Measurements from ENCODE around the gene FUT6. TPM values are rescaled to one million over a fixed set of nuclear protein-coding genes. Genes with fewer than 3 reads are reported as not detected.

FUT6 gene
- total RNA-seq, 2 donors from 2014 or later = 61.6 to 74.8 TPM

GRCh38 chr19:5832061-5832460 lies 7.4 kb downstream of the FUT6 start:
- intact Hi-C loops (cut with DNase I, micrococcal nuclease) = no loop called here
- ATAC-seq = no peak
- DNase-seq = no peak

- ATAC-seq (no peak), DNase-seq (no peak)
- intact Hi-C loops (cut with DNase I, micrococcal nuclease) = no loop called here
Observed at GRCh38 chr19:5831159-5831558, 8.3 kb downstream of the FUT6 start.

- intact Hi-C loops (cut with DNase I, micrococcal nuclease) = no loop called here
- ATAC-seq = no peak
- no peak for DNase-seq
Observed at GRCh38 chr19:5829567-5830310, 9.8 kb downstream of the FUT6 start.

- peak; percentile 50 to 67 for DNase-seq
- intact Hi-C loops (cut with DNase I, micrococcal nuclease) = no loop called here
- no peak for ATAC-seq
Observed at GRCh38 chr19:5828661-5829566, 10.6 kb downstream of the FUT6 start.

- DNase-seq (peak; percentile 93), ATAC-seq (peak; percentile 76)
- intact Hi-C loops (cut with DNase I, micrococcal nuclease) = no loop called here
Observed at GRCh38 chr19:5827891-5828660, 11.4 kb downstream of the FUT6 start.

GRCh38 chr19:5827342-5827890 lies 12.1 kb downstream of the FUT6 start:
- DNase-seq (peak in 1 of 2 donors; percentile 39), ATAC-seq (no peak)
- intact Hi-C loops (cut with DNase I, micrococcal nuclease) = no loop called here

GRCh38 chr19:5826531-5827341 lies 12.8 kb downstream of the FUT6 start:
- intact Hi-C loops (cut with DNase I, micrococcal nuclease) = no loop called here
- ATAC-seq = peak; percentile 51

GRCh38 chr19:5825178-5825577 lies 14.3 kb downstream of the FUT6 start:
- no peak for DNase-seq
- ATAC-seq = no peak
- intact Hi-C loops (cut with DNase I, micrococcal nuclease) = no loop called here

More at GRCh38 chr19:5826531-5827341, 12.8 kb downstream of the FUT6 start:
- DNase-seq = peak; percentile 89 to 91

- intact Hi-C loops (cut with DNase I, micrococcal nuclease) = no loop called here
- DNase-seq = no peak
- ATAC-seq = no peak
Observed at GRCh38 chr19:5824751-5825150, 14.8 kb downstream of the FUT6 start.

GRCh38 chr19:5823579-5824281 lies 15.8 kb downstream of the FUT6 start:
- intact Hi-C loops (cut with DNase I, micrococcal nuclease) = no loop called here
- ATAC-seq (peak; percentile 9), DNase-seq (peak in 1 of 2 donors; percentile 50)

GRCh38 chr19:5822181-5822844 lies 17.2 kb downstream of the FUT6 start:
- DNase-seq (peak in 1 of 2 donors; percentile 44), ATAC-seq (no peak)
- intact Hi-C loops (cut with DNase I, micrococcal nuclease) = no loop called here

- DNase-seq (no peak), ATAC-seq (no peak)
- intact Hi-C loops (cut with DNase I, micrococcal nuclease) = no loop called here
Observed at GRCh38 chr19:5821521-5822180, 17.9 kb downstream of the FUT6 start.

GRCh38 chr19:5820785-5821184 lies 18.7 kb downstream of the FUT6 start:
- ATAC-seq = no peak
- intact Hi-C loops (cut with DNase I, micrococcal nuclease) = no loop called here
- DNase-seq = no peak

GRCh38 chr19:5818594-5818993 lies 20.9 kb downstream of the FUT6 start:
- DNase-seq = no peak
- intact Hi-C loops (cut with DNase I, micrococcal nuclease) = no loop called here
- ATAC-seq = no peak

- ATAC-seq (no peak), DNase-seq (no peak)
- intact Hi-C loops (cut with DNase I, micrococcal nuclease) = no loop called here
Observed at GRCh38 chr19:5817218-5817617, 22.3 kb downstream of the FUT6 start.

- intact Hi-C loops (cut with DNase I, micrococcal nuclease) = no loop called here
- ATAC-seq (peak; percentile 30), DNase-seq (no peak)
Observed at GRCh38 chr19:5814852-5815246, 24.7 kb downstream of the FUT6 start.
